Measurements from ENCODE around the gene CDT1. TPM values are rescaled to one million over a fixed set of nuclear protein-coding genes. Genes with fewer than 3 reads are reported as not detected.

The CDT1 gene
- total RNA-seq, 1 experiment from 2014 or later: 39.9 TPM

DNA sequence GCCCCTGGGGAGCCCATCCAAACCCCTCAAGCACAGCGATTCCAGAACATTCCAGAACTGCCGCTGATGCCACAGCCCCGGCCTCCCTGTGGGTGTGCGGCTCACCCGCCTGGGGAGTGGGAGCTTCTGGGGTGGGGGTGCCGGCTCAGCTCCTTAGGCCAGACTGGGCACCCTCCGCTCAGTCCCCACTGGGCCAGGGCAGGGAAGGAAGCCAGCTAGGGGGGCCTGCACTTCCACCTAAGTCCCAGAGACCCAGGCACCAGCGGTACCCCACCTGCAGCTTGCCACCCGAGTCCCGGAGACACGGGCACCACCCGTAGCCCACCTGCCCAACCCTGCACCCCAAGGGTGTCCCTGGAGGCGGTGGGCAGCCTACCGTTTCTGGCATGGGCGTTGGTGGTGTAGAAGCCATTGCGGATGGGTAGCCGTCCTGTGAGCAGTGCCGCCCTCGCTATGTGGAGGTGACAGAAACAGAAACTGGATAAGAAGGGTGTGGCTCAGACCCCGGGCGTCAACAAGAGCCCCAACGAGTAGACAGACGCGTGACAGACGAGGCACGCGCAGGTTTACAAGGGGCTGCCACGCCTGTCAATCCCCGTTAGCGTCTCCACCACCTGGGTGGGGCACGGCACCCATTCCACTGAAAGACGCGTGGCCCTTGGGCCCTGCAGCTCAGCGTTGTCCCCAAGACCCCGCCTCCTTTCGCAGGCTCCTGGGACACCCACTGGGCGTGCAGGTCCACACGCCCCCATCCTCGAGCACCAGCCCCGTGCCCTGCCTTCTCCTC is 38.1 kb downstream of the CDT1 start:
- intact Hi-C loops (cut with micrococcal nuclease; ENCODE audit: unreplicated experiment): no loop called here
- Histone ChIP-seq H3K4me1 (ENCODE audit: control insufficient read depth, insufficient read depth, low read length) (no peaks in the 10 kb centered on the region), H3K27me3 (ENCODE audit: control insufficient read depth, insufficient read depth, low read length) (no peaks in the 10 kb centered on the region), H3K27ac (ENCODE audit: low read length) (no peak overlapping the region), H3K36me3 (ENCODE audit: control insufficient read depth, insufficient read depth, low read length) (no peaks in the 10 kb centered on the region; the same call in 1 of the 2 replicates), H3K4me3 (ENCODE audit: low read depth in 2 of 2, low read length in 2 of 2) (no peak overlapping the region), H3K9me3 (ENCODE audit: control insufficient read depth, insufficient read depth, low read depth, low read length) (no peaks in the 10 kb centered on the region)
- in situ Hi-C loops (cut with HindIII; ENCODE audit: low pct_unique_long_range_greater_than_20kb, low sequenced_read_pairs): no loop called here
- TF ChIP-seq POLR2AphosphoS5 (IDR thresholded peaks at IDR 0.05; ENCODE audit: low read depth, low read length): no peak
- TF ChIP-seq, protein P1, sequence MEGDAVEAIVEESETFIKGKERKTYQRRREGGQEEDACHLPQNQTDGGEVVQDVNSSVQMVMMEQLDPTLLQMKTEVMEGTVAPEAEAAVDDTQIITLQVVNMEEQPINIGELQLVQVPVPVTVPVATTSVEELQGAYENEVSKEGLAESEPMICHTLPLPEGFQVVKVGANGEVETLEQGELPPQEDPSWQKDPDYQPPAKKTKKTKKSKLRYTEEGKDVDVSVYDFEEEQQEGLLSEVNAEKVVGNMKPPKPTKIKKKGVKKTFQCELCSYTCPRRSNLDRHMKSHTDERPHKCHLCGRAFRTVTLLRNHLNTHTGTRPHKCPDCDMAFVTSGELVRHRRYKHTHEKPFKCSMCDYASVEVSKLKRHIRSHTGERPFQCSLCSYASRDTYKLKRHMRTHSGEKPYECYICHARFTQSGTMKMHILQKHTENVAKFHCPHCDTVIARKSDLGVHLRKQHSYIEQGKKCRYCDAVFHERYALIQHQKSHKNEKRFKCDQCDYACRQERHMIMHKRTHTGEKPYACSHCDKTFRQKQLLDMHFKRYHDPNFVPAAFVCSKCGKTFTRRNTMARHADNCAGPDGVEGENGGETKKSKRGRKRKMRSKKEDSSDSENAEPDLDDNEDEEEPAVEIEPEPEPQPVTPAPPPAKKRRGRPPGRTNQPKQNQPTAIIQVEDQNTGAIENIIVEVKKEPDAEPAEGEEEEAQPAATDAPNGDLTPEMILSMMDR (IDR thresholded peaks at IDR 0.05): no peak
- TF ChIP-seq, protein P2, sequence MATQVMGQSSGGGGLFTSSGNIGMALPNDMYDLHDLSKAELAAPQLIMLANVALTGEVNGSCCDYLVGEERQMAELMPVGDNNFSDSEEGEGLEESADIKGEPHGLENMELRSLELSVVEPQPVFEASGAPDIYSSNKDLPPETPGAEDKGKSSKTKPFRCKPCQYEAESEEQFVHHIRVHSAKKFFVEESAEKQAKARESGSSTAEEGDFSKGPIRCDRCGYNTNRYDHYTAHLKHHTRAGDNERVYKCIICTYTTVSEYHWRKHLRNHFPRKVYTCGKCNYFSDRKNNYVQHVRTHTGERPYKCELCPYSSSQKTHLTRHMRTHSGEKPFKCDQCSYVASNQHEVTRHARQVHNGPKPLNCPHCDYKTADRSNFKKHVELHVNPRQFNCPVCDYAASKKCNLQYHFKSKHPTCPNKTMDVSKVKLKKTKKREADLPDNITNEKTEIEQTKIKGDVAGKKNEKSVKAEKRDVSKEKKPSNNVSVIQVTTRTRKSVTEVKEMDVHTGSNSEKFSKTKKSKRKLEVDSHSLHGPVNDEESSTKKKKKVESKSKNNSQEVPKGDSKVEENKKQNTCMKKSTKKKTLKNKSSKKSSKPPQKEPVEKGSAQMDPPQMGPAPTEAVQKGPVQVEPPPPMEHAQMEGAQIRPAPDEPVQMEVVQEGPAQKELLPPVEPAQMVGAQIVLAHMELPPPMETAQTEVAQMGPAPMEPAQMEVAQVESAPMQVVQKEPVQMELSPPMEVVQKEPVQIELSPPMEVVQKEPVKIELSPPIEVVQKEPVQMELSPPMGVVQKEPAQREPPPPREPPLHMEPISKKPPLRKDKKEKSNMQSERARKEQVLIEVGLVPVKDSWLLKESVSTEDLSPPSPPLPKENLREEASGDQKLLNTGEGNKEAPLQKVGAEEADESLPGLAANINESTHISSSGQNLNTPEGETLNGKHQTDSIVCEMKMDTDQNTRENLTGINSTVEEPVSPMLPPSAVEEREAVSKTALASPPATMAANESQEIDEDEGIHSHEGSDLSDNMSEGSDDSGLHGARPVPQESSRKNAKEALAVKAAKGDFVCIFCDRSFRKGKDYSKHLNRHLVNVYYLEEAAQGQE (IDR thresholded peaks at IDR 0.05; ENCODE audit: insufficient read depth in 1 of 2, low read depth in 2 of 2, low read length in 1 of 2): no peak
- TF ChIP-seq SIN3A (IDR thresholded peaks at IDR 0.05; ENCODE audit: borderline replicate concordance, insufficient read depth, low read depth, low read length): no peak
- TF ChIP-seq TCF7L2 (IDR thresholded peaks at IDR 0.05; ENCODE audit: low read depth, low read length): no peak
- ChIA-PET CTCF (no interaction called here), POLR2A (no interaction called here)
- no TSS peak for BruUV-seq (replicated peaks)
- DNase-seq (ENCODE audit: low read depth, low spot score) (no peak), ATAC-seq (no peak)

GRCh38 chr16:88842308-88842756 is 38.7 kb downstream of the CDT1 start:
- H3K9me3 ChIP-seq (ENCODE audit: control insufficient read depth, insufficient read depth, low read depth, low read length): no peaks in the 10 kb centered on the region
- no peak overlapping the region for H3K4me3 ChIP-seq (ENCODE audit: low read depth in 2 of 2, low read length in 2 of 2)
- H3K4me1 ChIP-seq (ENCODE audit: control insufficient read depth, insufficient read depth, low read length): no peaks in the 10 kb centered on the region
- CTCF ChIA-PET: no interaction called here
- ATAC-seq (no peak), DNase-seq (ENCODE audit: low read depth, low spot score) (no peak)
- no peaks in the 10 kb centered on the region for H3K27me3 ChIP-seq (ENCODE audit: control insufficient read depth, insufficient read depth, low read length)
- H3K27ac ChIP-seq (ENCODE audit: low read length): no peak overlapping the region
- TF ChIP-seq, protein P1 (IDR thresholded peaks at IDR 0.05): no peak
- TF ChIP-seq POLR2AphosphoS5 (IDR thresholded peaks at IDR 0.05; ENCODE audit: low read depth, low read length) (no peak), TCF7L2 (IDR thresholded peaks at IDR 0.05; ENCODE audit: low read depth, low read length) (no peak), SIN3A (IDR thresholded peaks at IDR 0.05; ENCODE audit: borderline replicate concordance, insufficient read depth, low read depth, low read length) (no peak)
- TF ChIP-seq, protein P2 (IDR thresholded peaks at IDR 0.05; ENCODE audit: insufficient read depth in 1 of 2, low read depth in 2 of 2, low read length in 1 of 2): no peak
- no TSS peak for BruUV-seq (replicated peaks)
- intact Hi-C loops (cut with micrococcal nuclease; ENCODE audit: unreplicated experiment) (no loop called here), in situ Hi-C loops (cut with HindIII; ENCODE audit: low pct_unique_long_range_greater_than_20kb, low sequenced_read_pairs) (no loop called here)
- no peaks in the 10 kb centered on the region; the same call in 1 of the 2 replicates for H3K36me3 ChIP-seq (ENCODE audit: control insufficient read depth, insufficient read depth, low read length)
- POLR2A ChIA-PET: no interaction called here
